Measurements from ENCODE around the gene ANAPC7.

DNA sequence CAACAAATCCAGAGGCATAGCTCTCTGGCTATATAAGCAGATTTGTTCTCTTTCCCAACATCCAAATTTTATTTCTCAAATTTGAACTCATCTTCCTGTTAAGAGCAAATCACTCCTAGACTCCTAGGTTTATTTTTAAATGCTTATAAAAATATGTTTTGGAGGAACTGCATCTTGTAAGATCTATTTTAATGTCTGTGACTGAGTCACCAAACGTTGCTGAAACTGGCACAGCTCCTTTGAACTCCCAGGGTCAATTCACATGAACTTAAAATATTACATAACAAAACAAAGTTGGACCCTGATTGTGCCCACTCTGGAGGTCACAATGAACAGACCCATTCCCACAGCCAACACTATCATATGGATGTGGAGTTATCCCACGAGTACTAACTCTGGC, 23.9 kb downstream of the ANAPC7 start:
- TF ChIP-seq, protein P1, sequence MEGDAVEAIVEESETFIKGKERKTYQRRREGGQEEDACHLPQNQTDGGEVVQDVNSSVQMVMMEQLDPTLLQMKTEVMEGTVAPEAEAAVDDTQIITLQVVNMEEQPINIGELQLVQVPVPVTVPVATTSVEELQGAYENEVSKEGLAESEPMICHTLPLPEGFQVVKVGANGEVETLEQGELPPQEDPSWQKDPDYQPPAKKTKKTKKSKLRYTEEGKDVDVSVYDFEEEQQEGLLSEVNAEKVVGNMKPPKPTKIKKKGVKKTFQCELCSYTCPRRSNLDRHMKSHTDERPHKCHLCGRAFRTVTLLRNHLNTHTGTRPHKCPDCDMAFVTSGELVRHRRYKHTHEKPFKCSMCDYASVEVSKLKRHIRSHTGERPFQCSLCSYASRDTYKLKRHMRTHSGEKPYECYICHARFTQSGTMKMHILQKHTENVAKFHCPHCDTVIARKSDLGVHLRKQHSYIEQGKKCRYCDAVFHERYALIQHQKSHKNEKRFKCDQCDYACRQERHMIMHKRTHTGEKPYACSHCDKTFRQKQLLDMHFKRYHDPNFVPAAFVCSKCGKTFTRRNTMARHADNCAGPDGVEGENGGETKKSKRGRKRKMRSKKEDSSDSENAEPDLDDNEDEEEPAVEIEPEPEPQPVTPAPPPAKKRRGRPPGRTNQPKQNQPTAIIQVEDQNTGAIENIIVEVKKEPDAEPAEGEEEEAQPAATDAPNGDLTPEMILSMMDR (IDR thresholded peaks at IDR 0.05; ENCODE audit: low read depth, low read length) = no peak
- no peak for TF ChIP-seq EZH2phosphoT487 (IDR thresholded peaks at IDR 0.05; ENCODE audit: low read depth)
